Stimulated activated CD4-positive, alpha-beta T cell treated with anti-CD3 and anti-CD28 coated beads, Interleukin-15, amount 100 ng/mL, for 1 hour (primary cell): Measurements from ENCODE around the gene TNFRSF8.

Experiments
- DNase-seq, 2 donors: peaks; one replicate each; pipeline ENCODE4 v3.0.0-alpha.2; 2020; ENCODE audit warnings: low read depth in 1 of 2, low spot score in 1 of 2

Gene TNFRSF8

DNA sequence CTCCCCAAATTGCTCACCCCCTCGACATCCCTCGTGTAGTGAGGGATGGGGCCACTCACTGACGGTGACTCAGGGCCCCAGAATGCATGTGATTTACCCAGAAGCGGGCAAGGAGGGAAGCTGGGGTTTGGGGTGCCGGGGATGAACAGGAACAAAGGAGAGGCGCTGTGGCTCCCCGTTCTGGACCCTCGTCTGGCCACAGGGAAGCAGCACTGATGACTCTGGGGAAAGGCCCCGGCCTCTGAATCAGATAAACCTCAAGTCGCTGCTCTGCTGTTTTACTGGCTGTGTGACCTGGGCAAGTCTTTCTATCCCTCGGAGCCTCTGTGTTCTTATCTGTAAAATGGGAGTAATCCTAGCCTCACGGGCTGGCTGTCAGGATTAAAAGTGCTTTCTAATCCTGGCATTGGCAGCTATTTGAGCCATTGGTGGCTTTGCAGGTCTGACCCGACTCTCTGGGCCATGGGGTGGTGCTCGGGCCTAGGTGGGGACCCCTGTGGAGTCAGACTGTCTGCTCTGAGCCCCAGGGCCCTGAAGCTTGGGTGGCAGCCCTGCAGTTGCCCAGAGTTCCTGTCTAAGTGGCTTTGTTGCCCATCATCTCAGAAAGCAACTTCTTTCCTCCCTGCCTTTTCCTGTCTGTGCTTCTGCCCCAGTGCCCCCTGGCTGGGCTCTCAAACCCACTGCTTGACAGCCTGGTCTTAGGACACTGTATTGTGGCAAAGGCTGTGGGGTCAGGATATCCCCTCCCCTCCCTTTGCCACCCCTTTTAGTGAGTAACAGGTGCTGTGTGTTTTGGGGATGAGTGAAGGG lies 109.1 kb downstream of the TNFRSF8 start:
- no peak for DNase-seq

DNA sequence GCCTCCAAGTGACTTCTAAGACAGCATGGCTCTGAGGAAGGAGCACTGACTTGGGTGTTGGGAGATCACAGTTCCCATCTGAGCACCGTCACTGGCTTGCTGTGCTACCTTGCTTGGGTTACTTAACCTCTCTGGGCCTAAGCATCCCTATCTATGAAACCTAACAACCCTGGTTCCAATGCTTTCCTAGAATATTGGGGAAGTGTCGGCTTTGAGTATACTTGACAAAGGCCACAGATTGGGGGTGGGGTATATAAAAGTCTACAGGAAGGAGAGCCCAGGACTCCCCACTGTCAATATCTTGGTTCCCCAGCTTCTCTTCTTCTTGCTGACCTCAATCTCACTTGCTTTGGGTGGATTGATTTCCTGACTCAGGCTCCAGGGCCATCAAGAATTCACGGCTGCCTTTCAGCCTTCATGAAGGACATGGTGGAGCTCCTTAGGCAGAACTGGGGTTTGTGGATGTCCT lies 110.0 kb downstream of the TNFRSF8 start:
- DNase-seq, result no peak

DNA sequence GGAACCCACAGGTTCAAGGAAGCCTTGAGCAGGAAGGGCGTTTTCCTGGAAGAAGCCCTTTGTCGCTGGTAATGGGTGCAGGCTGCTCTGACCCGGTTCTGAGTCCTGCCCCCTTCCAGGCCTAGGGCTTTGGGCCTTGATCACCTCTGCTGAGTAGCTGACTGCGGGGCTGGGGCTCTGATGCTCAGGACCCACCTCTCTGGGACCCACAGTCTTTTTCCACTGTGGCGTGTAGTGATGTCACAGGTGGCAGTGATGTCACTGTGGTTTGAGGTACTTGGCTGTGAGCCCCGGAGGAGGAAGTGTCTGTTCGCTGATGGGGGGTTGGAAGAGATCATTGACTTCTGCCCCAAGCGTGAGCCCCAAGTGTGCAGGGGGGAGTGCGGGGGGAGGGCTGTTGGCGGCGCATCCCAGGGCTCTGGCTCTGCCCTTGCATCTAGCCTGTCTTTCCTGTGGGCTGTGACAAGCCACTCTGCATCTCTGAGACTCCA lies 110.6 kb downstream of the TNFRSF8 start:
- peak; percentile 57 to 78 for DNase-seq

DNA sequence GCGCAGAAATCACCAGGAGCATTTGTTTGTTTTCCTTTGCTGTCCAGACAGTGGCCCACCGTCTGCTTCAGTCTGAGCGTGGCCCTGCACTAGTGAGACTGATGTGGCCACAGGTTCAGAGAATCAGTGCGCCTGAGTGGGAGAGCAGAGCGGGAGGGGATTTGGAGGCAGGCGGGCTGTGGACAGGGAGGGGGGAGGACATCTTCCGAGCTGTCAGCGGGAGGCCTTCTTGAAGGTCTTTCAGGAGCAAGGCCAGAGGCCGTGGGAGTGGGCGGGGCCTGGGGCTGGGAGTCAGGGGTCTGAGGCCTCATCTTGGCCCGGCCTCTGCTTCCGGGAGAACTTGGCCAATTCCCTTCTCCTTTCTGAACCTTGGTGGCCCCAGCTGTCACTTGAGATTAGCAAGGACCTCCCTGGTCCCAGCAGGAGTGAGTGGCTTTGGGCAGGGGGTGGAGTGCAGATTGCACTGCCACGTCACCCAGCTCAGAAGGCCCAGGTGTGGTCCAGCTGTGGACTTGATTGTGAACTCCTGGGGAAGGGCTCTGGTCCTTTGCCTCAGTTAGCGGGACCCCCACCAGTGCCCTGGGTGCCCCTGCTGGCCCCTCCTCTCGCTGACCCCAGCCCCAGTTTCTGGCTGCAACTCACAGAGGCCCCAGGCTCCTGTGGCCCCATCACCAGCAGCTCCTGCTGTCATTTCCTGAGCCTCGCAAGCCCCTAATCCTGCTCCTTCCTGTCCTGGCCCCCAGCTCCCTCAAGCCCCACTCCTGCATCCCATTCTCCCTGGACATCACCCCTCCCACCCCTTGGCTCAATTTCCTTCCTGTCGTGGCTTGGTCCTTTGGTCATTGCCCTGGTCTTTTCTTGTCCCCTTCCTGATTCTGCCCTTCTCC lies 112.1 kb downstream of the TNFRSF8 start:
- DNase-seq, result no peak

DNA sequence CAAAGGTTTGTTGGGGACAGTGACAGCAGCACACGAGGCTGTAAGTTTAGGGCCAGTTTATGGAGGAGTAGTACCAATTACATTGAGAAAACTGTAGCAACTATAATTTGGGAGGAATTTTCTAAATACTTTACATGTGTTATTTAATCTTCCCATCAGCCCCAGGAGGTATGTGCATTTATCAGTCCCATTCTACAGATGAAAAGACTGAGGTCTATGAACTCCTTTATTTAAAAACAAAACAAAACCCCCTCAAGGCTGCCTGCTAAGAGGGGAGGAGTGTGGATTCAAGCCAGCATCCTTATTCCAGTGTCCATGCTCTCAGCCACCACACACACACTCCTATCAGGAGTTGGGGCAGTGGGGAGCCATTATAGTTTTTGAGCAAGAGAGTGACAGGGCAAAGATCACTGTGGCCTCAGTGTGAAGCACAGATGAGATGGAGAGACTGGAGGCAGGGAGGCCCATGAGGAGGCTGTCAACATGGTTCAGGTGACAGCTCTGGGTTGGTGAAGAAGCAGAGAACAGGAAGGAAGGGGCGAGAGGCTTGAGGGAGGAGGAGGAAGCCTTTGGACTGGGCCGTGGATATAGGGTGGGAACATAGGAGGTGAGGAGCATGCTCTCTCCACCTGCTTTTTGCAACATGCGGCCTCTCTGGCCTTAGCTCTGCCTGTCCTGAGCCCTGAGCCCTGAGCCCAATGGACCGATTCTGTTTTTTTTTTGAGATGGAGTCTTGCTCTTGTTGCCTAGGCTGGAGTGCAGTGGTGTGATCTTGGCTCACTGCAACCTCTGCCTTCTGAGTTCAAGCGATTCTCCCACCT lies 113.4 kb downstream of the TNFRSF8 start:
- no peak for DNase-seq

DNA sequence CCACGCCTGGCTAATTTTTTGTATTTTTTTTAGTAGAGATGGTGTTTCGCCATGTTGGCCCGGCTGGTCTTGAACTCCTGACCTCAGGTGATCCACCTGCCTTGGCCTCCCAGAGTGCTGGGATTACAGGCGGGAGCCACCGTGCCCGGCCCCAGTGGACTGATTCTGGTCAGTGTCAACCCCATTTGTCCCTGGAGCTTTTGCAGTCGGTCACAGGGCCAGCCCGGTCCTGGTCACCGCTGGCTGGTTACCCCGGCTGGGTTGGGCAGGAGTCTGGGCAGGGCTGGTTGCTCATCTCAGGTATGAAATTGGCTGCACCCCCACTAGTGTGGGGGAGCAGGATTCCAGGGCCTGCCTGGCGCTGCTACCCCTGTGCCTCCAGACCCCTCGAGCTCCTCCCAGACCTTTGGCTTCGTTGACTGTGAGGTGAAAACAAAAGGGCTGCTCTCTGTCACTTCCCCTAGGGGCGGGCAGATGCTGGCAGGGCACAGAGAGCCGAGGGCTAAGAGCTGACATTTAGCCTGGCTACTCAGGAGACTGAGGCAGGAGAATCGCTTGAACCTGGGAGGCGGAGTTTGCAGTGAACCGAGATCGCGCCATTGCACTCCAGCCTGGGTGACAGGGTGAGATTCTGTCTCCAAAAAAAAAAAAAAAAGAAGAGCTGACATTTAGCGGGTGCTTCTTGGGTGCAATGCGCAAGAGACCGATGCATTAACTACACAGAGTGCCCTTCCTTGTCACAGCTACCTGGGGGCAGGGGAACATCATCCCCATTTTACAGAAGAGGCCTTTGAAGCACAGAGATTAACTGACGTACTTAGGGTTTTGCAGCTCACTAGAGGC lies 114.3 kb downstream of the TNFRSF8 start:
- no peak for DNase-seq

DNA sequence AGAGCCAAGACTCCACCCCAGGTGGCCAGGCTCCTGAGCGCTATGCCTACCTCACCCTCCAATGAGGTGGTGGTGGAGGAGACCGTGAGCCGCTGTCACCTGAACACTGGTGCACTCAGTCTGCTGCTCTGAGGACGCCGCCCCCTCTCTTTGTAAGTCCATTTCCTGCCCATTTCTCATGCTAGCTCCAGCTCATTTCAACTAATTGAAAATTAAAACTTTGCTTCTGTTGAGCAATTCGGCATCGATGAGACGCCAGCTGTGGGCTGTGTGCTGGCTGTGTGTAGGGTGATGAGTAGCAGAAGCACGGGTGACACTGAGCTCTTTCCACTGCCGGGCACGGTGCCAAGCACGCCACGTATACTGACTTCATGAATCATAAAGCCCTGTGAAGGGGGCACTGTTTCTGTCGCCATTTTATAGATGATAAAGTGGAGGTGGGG lies 114.9 kb downstream of the TNFRSF8 start:
- DNase-seq, result peak; percentile 89 to 94

DNA sequence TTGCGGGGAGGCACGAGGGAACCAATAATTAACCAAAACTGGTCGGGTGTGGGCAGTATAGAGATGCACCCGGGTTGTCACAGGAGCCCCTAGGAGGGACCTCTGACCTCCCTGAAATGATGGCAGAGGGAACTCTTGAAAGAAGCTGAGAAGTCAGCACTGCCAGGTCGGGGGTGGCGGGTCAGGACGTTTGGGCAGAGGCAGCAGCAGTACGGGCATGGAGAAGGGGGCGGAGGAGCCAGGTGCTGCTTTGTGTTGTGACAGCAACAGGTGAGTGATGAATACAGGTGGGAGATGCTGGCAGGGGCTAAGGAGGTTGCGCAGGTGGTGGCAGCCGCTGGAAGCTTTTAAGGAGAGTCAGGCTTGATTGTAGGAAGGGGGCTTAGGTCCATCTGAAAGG lies 115.4 kb downstream of the TNFRSF8 start:
- DNase-seq, result no peak

DNA sequence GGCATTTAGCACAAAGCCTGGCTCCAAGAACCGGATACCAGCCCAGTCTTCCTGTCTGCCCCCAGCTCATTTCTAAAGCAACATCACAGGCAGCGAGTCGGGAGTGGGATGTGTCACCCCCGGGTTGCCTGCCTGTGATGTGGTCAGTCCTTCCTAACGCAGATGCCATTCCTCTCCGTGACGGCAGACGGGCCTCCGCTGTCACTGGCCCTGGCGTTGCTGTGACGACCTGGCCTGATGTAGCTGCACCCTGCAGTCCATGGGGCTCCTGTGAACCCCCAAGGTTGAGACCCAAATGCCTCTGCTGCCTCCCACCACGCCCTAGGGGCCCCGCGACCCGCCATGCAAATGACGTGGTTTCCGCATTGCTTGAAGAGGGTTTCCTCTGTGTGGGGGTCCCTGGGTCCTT lies 116.0 kb downstream of the TNFRSF8 start:
- DNase-seq, result peak; percentile 52 to 77

DNA sequence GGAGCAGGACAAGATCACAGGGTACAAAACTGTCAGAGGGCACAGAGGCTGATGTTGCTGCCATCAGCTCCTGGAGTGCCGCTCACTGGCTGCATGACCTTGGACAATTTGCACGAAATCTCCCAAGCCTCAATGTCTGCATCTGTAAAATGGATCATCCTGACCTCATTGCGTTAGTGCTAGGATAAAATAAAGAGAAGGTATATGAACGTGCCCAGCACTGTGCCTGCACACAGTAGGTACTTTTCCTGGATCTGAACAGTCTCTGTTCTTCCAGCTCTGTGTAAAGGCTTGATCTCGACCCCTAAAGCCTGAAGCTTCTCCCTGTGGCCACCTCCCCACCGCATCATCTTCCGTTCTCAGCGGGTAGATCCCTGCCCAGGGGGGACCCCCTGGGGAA lies 116.6 kb downstream of the TNFRSF8 start:
- DNase-seq, result no peak

DNA sequence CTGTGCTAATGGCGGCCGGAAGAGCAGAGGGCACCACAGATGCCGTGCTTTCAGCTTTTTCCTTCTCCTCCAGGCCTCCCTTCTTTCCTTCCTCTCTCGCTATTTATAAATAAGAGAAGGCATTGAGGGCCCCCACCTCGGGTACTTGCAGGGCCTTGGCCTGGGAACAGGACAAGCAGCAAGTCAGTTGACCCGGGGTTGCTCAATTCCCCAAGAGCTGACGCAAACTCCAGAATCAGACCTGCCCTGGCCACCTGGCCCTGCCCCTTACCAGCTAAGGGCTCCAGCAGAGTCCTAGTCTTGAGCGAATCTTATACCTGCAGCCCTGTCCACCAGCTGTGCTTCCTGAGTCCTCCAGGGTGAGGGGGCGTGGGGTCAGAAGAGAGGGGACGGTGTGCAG lies 117.2 kb downstream of the TNFRSF8 start:
- DNase-seq, result no peak

DNA sequence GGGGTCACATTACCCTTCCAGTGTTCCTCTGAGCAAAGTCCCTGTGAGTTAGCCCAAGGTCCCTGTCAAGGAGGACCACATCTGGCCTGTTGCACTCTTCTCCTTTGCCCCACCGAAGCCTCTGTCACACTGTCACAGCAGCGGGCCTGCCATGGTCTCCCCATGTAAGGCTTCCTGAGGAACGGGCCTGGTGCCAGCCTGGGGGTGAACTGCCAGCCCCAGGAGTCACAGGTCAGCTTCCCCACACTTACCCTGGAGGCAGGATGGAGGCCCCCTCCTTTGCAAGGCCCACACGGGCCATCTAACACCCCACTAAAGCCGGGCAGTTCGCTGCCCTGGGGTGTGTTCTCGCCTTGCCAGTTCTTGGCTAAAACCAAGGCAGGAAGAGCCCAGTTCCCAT lies 117.8 kb downstream of the TNFRSF8 start:
- DNase-seq, result no peak

DNA sequence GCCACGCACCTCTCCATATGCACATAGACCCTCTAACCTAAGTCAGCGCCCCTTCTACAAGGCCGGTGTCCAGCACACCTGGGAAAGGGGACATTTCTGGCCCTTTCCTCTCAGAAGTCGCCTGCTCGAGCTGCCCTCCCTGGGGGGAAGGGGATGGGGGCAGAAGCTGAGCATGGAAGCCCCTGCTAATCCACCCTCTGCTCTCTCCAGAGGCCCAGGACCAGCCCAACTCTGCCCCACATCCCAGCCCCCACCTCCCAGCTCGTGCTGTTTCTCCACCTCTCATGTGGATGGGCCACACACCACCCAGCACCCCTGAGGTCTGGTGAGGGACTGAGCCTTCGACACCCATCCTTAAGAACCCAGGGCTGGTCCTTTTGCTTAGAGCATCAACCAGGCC lies 118.5 kb downstream of the TNFRSF8 start:
- DNase-seq, result no peak

DNA sequence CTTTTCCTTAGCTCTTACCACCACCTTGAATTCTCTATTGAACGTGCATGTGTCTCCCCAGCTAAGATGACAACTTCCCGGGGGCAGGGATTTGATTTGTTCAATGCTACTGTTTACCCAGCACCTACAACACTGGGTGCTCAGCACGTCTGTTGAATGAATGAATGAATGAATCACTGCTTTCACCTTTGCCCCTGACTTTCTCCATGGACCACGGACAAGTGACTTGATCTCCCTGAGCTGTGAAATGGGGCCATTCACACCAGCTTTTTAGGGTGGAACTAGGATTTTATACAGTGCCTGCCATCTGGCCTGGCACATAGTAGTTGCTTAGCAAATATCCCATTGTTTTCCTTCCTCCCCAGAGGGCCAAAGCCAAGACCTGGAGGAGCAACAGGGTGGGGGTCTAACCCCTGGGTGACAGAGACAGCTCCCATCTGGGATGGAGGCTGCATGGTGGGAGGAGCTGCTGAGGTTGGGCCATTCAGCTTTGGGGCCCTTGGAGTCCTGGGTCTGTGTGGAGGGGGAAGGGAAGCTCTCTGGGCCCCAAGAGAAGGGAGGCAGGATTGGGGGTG lies 119.4 kb downstream of the TNFRSF8 start:
- no peak for DNase-seq

DNA sequence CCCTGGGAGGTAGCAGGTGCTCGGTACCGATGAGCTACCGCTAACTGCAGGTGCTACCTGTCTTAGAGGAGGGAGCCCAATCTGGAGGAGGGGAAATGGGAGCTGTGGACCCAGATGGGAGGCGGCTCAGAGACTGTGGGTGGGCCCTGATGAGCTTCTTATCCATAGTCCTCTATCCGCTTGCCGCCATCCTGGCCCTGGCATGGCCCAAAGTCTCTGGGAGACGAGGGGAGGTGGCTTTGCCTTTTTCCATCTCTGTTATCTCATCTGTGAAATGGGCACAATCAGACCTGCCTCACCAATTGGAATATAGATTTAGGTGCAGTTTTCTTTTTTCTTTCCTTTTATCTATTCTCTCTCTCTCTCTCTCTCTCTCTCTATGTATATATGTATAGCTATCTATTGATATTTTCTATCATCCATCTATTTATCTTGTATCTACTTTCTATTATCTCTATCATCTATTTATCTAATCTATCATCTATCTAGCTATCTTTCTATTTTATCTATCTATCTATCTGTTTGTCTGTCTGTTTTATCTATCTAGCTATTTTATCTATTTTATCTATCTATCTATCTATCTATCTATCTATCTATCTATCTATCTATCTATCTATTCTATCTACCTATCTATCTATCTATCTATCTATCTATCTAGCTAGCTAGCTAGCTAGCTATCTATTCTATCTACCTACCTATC lies 120.1 kb downstream of the TNFRSF8 start:
- DNase-seq, result no peak

DNA sequence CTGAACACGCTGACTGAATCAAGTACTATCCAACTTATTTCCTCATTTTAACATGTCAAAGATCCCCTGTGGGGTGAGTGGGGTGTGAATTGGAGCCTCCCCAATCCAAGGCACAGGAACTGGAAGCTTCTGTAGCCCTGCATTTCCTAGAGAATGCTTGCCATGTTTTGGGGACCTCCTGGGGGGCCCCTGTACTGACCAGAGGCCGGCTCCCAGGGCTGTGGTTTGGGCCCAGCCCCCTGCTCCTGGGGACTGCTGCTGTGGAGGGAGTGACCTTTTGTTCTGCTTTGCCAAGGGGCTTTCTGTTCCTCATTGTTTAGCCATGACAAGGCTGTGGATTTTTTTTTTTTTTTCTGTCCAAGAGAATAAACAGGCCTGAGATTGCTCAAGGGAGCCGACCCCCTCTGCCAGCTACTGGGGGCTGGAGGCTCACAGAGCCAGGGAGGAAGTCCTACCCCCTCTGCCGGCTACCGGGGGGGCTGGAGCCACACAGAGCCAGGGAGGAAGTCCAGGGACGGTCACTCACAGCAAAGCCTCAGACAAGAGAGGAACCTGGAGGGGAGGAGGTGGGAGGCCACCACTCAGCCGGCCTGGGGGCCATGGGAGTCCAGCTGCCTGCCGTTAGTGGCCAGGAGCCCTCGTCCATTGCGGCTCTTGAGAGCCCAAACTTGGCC lies 121.0 kb downstream of the TNFRSF8 start:
- no peak for DNase-seq

DNA sequence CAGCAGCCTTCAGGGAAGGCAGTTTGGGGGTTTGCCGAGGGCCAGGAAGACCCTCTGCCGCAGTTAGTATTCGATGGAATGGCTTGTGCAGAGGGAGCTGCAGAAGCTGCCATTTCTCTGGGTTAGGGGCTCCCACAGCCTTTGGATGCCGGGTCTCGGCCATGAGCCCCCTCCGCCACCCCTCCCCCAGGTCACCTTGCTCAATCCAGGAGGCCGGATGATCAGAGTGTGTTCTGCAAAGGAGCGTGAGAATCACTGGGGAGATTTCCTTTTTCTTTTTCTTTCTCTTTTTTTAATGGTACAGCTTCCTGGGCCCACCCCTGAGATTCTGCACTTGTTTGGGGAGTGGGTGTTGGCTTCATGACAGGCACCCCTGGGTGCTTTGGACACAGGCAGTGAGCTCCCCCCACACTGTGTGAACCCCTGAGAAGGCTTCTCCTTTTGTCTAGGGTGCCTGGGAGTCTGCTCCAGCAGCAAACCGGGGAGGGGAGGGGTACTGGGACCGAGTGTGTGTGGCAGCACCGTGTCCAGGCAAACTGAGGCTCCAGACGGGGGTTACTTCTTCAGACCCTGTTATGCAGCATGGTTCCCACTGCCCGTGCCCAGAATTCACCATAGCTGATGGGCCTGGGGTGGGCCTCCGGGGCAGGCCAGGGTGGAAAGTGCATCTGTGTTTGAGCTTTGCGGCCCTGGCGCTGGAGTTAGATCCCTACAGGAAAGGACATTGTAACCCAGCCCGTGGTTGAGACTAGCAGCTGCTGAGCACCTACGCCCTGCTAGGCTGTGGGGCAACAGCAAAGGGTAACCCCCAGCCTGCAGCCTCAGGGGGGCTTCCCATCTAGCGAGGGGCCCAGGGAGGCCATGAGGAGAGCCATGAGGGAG lies 122.2 kb downstream of the TNFRSF8 start:
- DNase-seq, result no peak
